Left ventricle myocardium superior (tissue), 1 donor: ENCODE data around the gene MN1. TPM values are rescaled to one million over a fixed set of nuclear protein-coding genes. Genes with fewer than 3 reads are reported as not detected.

Source experiments
- ATAC-seq: fragments of 200-7000 bp; cut with Tn5 transposase; one replicate; pipeline ENCODE4 v1.9.1; 2020; ENCODE audit warnings: mild to moderate bottlenecking, moderate library complexity
- DNase-seq: peaks from one replicate; pipeline ENCODE4 v3.0.0-alpha.2; 2020
- intact Hi-C: fragments of 100-400 bp; cut with micrococcal nuclease; formaldehyde crosslinking; loops from one replicate; pipeline ENCODE4 v1.11.0; 2022
- total RNA-seq: library from RNA; stranded (reverse); fragmentation: NEBNext Ultra II Directional; extraction: Animal tissue kit (Norgen Biotek cat#: 25700); gene quantifications from one replicate; pipeline ENCODE4 v1.2.1, GENCODE V29; 2021
- donor health status: DM: no; HTN: yes; CAD: no; lungs with severe emphysema.

MN1 gene
- total RNA-seq, 1 donor from 2014 or later: 5.3 TPM

GRCh38 chr22:27802346-27803073 lies 954 bp upstream of the MN1 start:
- ATAC-seq: no peak
- DNase-seq: no peak
- intact Hi-C loops: no loop called here

GRCh38 chr22:27801202-27801615 lies 347 bp downstream of the MN1 start:
- ATAC-seq (peak; percentile 39), DNase-seq (peak; percentile 61)
- intact Hi-C loops: no loop called here

- DNase-seq (peak; percentile 54), ATAC-seq (peak; percentile 34)
- intact Hi-C loops: no loop called here
These were observed 1.0 kb downstream of the MN1 start for GRCh38 chr22:27800250-27801201.

GRCh38 chr22:27799827-27800249 lies 1.7 kb downstream of the MN1 start:
- intact Hi-C loops: no loop called here
- ATAC-seq: peak; percentile 6
- DNase-seq: peak; percentile 66

GRCh38 chr22:27799015-27799826 lies 2.3 kb downstream of the MN1 start:
- intact Hi-C loops: no loop called here
- ATAC-seq (no peak), DNase-seq (no peak)

GRCh38 chr22:27798511-27799014 lies 3.0 kb downstream of the MN1 start:
- ATAC-seq (no peak), DNase-seq (no peak)
- intact Hi-C loops: no loop called here

GRCh38 chr22:27797520-27798391 lies 3.8 kb downstream of the MN1 start:
- DNase-seq (no peak), ATAC-seq (no peak)
- intact Hi-C loops: no loop called here

GRCh38 chr22:27796829-27797519 lies 4.6 kb downstream of the MN1 start:
- intact Hi-C loops: no loop called here
- DNase-seq (no peak), ATAC-seq (no peak)

GRCh38 chr22:27795696-27796517 lies 5.6 kb downstream of the MN1 start:
- DNase-seq (no peak), ATAC-seq (no peak)
- intact Hi-C loops: no loop called here

- ATAC-seq: no peak
These were observed 6.5 kb downstream of the MN1 start for GRCh38 chr22:27795053-27795452.

GRCh38 chr22:27794226-27794625 lies 7.3 kb downstream of the MN1 start:
- no peak for DNase-seq
- intact Hi-C loops: no loop called here
- ATAC-seq: no peak

More at GRCh38 chr22:27795053-27795452, 6.5 kb downstream of the MN1 start:
- intact Hi-C loops: no loop called here
- no peak for DNase-seq

- ATAC-seq (no peak), DNase-seq (no peak)
- intact Hi-C loops: no loop called here
These were observed 8.0 kb downstream of the MN1 start for GRCh38 chr22:27793576-27793975.

GRCh38 chr22:27792452-27793161 lies 8.9 kb downstream of the MN1 start:
- intact Hi-C loops: no loop called here
- ATAC-seq (no peak), DNase-seq (no peak)

GRCh38 chr22:27791859-27792241 lies 9.7 kb downstream of the MN1 start:
- no peak for DNase-seq
- ATAC-seq: no peak
- intact Hi-C loops: no loop called here

GRCh38 chr22:27791159-27791858 lies 10.2 kb downstream of the MN1 start:
- ATAC-seq: no peak
- DNase-seq: no peak
- intact Hi-C loops: no loop called here
